Measurements from ENCODE around the gene WDR76.
"Not testable (repeated sequence)": the region's sequence is repeated elsewhere in the genome, so short reads cannot be mapped to it uniquely, and the experiment has no call there.

GRCh38 chr15:43832485-43832884, 5.7 kb downstream of the WDR76 start:
- not testable (repeated sequence) for TF ChIP-seq ARNT (IDR thresholded peaks at IDR 0.05); SP1 (IDR thresholded peaks at IDR 0.05); SUZ12 (IDR thresholded peaks at IDR 0.05); PKNOX1 (IDR thresholded peaks at IDR 0.05); NFRKB (IDR thresholded peaks at IDR 0.05); FOXA1 (IDR thresholded peaks at IDR 0.05); LEF1 (IDR thresholded peaks at IDR 0.05; ENCODE audit: borderline replicate concordance); FOXK2 (IDR thresholded peaks at IDR 0.05); FOXM1 (IDR thresholded peaks at IDR 0.05; ENCODE audit: borderline replicate concordance); HDGF (IDR thresholded peaks at IDR 0.05; ENCODE audit: borderline replicate concordance); L3MBTL2 (conservative IDR thresholded peaks at IDR 0.05); TARDBP (IDR thresholded peaks at IDR 0.05); ELF4 (IDR thresholded peaks at IDR 0.05)
- 0 out of 2 replicates have a peak, but pooled peaks have one; percentile 31 for TF ChIP-seq ZNF384 (IDR thresholded peaks at IDR 0.05)
